Body of pancreas (tissue), 4 donors: Measurements from ENCODE around the gene HNRNPC. TPM values are rescaled to one million over a fixed set of nuclear protein-coding genes. Genes with fewer than 3 reads are reported as not detected.

ENCODE experiments used
- ATAC-seq: fragments of 150-250 bp; one replicate; pipeline ENCODE4 v1.9.1; 2016
- DNase-seq, 4 donors: peaks; one replicate each; pipeline ENCODE4 v3.0.0-alpha.2; 2019
- H3K27ac ChIP-seq, 4 donors: fragments of 200-600 bp; sonication (generic); 1 replicate in 3 of 4; 2 replicates in 1 of 4; pipeline versions ENCODE4 v1.5.1 to v1.6.1; 2016 to 2019; ENCODE audit warnings: mild to moderate bottlenecking in 1 of 4, mixed read lengths in 1 of 4, moderate library complexity in 1 of 4
- H3K27me3 ChIP-seq, 2 donors: fragments of 200-600 bp; sonication (generic); one replicate each; pipeline ENCODE4 v1.6.0; 2016; ENCODE audit warnings: mild to moderate bottlenecking in 1 of 2
- H3K36me3 ChIP-seq, 2 donors: fragments of 200-600 bp; sonication (generic); replicated peaks in 1 of 2; 2 replicates each; pipeline ENCODE4 v1.5.1; 2016; ENCODE audit warnings: low read depth in 2 of 2; ENCODE audit not compliant: insufficient read depth in 1 of 2
- H3K4me1 ChIP-seq: fragments of 200-600 bp; sonication (generic); one replicate; pipeline ENCODE4 v1.6.0; 2016
- H3K4me3 ChIP-seq, 2 donors: fragments of 200-600 bp; sonication (generic); 1 replicate in 1 of 2; 2 replicates in 1 of 2; pipeline ENCODE4 v1.5.1; 2016 to 2019
- H3K9me3 ChIP-seq, 3 donors: fragments of 200-600 bp; sonication (generic); 1 replicate in 2 of 3; 2 replicates in 1 of 3; pipeline ENCODE4 v1.5.1; 2016
- CTCF ChIP-seq, 7 experiments: fragments of 450-650 bp in 4 of 7; fragments of 200-600 bp in 3 of 7; sonication (generic) in 3 of 7; IDR thresholded peaks; one replicate each; pipeline ENCODE4 v1.5.1; 2016 to 2019; ENCODE audit warnings: antibody characterized with exemption in 7 of 7
- POLR2A ChIP-seq, 3 donors: fragments of 450-650 bp; IDR thresholded peaks; one replicate each; pipeline ENCODE4 v1.6.1; 2016; ENCODE audit warnings: antibody characterized with exemption in 3 of 3, mild to moderate bottlenecking in 2 of 3
- WGBS, 2 donors: methylation state at CpG; one replicate each; pipeline ENCODE4 v1.1.5; 2017; 5-methylcytosine and 5-hydroxymethylcytosine counted together
- intact Hi-C: fragments of 100-400 bp; cut with DNase I; formaldehyde crosslinking; loops from one replicate; pipeline ENCODE4 v1.15.1; 2023
- total RNA-seq, 2 donors: library from RNA; depleted of rRNA; stranded (reverse); fragments of >200 nt; gene quantifications; one replicate each; pipeline ENCODE4 v1.1.0, GENCODE V29; 2016

Gene HNRNPC
- total RNA-seq, 2 donors from 2014 or later: 245 to 251 TPM

- peaks cover 30 to 33% of the 10 kb centered on the region in 2 donors for H3K36me3 ChIP-seq
- H3K9me3 ChIP-seq: no peaks in the 10 kb centered on the region
- no peak overlapping the region for H3K4me3 ChIP-seq
- H3K4me1 ChIP-seq: no peaks in the 10 kb centered on the region
- no peak for TF ChIP-seq CTCF (IDR thresholded peaks at IDR 0.05)
- TF ChIP-seq POLR2A (IDR thresholded peaks at IDR 0.05): no peak
- DNase-seq (no peak), ATAC-seq (no peak)
- no peak overlapping the region for H3K27ac ChIP-seq
- whole genome bisulfite sequencing, 2 donors: 69 to 83% methylated on average over 1 of the region's 1 CpG
- intact Hi-C loops: no loop called here
- H3K27me3 ChIP-seq: no peaks in the 10 kb centered on the region
These were observed 60.1 kb downstream of the HNRNPC start for GRCh38 chr14:21209185-21209584.

- intact Hi-C loops: no loop called here
- Histone ChIP-seq H3K4me3 (no peak overlapping the region), H3K9me3 (no peaks in the 10 kb centered on the region), H3K27me3 (no peaks in the 10 kb centered on the region), H3K36me3 (peaks cover 30 to 33% of the 10 kb centered on the region in 2 donors), H3K27ac (no peak overlapping the region), H3K4me1 (no peaks in the 10 kb centered on the region)
- TF ChIP-seq POLR2A (IDR thresholded peaks at IDR 0.05) (no peak), CTCF (IDR thresholded peaks at IDR 0.05) (no peak)
- DNase-seq (no peak), ATAC-seq (no peak)
- WGBS, 2 donors: 92 to 93% methylated on average over 4 of the region's 4 CpGs
These were observed 60.7 kb downstream of the HNRNPC start for GRCh38 chr14:21208554-21208953.

GRCh38 chr14:21206753-21207684 is 62.2 kb downstream of the HNRNPC start:
- intact Hi-C loops: no loop called here
- H3K9me3 ChIP-seq: no peaks in the 10 kb centered on the region
- no peak overlapping the region for H3K27ac ChIP-seq
- WGBS, 2 donors: 85 to 93% methylated on average over 4 of the region's 4 CpGs
- no peaks in the 10 kb centered on the region for H3K27me3 ChIP-seq
- ATAC-seq: no peak
- TF ChIP-seq POLR2A (IDR thresholded peaks at IDR 0.05) (no peak), CTCF (IDR thresholded peaks at IDR 0.05) (no peak)
- H3K4me1 ChIP-seq: no peaks in the 10 kb centered on the region
- no peak for DNase-seq
- no peak overlapping the region for H3K4me3 ChIP-seq
- H3K36me3 ChIP-seq: peaks cover 20 to 22% of the 10 kb centered on the region in 2 donors

GRCh38 chr14:21205678-21206581 is 63.3 kb downstream of the HNRNPC start:
- ATAC-seq (no peak), DNase-seq (no peak)
- Histone ChIP-seq H3K27me3 (no peaks in the 10 kb centered on the region), H3K36me3 (peaks cover 12 to 21% of the 10 kb centered on the region in 2 donors), H3K4me1 (no peaks in the 10 kb centered on the region), H3K27ac (no peak overlapping the region), H3K9me3 (no peaks in the 10 kb centered on the region), H3K4me3 (no peak overlapping the region)
- WGBS, 2 donors: 89 to 91% methylated on average over 12 of the region's 12 CpGs
- intact Hi-C loops: no loop called here
- TF ChIP-seq CTCF (IDR thresholded peaks at IDR 0.05) (no peak), POLR2A (IDR thresholded peaks at IDR 0.05) (no peak)
